AG04449 (cell line): ENCODE measurements around the gene DIMT1.

ENCODE experiments used
- CTCF ChIA-PET: fragments of 350-600 bp; formaldehyde crosslinking; extraction: SDS; loops from one replicate; lab custom pipeline; 2021; ENCODE audit warnings: antibody characterized with exemption; lab: Yijun Ruan, JAX
- POLR2A ChIA-PET: fragments of 400-600, 350-600 bp; formaldehyde crosslinking; extraction: SDS; loops from one replicate; lab custom pipeline; 2020; ENCODE audit warnings: antibody characterized with exemption, inconsistent platforms; lab: Yijun Ruan, JAX
- DNase-seq: peaks from one replicate; pipeline ENCODE4 v3.0.0-alpha.2; 2010; ENCODE audit warnings: low read depth, low spot score
- H3K4me3 ChIP-seq: 2 replicates; pipeline ENCODE4 v1.5.1; 2011; ENCODE audit warnings: low read depth, mild to moderate bottlenecking, control low read depth, low read length
- TF ChIP-seq, protein P1 (sequence below): IDR thresholded peaks from one replicate; pipeline ENCODE4 v1.5.1; 2011; ENCODE audit warnings: mild to moderate bottlenecking, moderate library complexity, low read length, control low read depth, inconsistent platforms; ENCODE audit not compliant: insufficient read depth; ENCODE audit errors: missing control alignments

Gene DIMT1

DNA sequence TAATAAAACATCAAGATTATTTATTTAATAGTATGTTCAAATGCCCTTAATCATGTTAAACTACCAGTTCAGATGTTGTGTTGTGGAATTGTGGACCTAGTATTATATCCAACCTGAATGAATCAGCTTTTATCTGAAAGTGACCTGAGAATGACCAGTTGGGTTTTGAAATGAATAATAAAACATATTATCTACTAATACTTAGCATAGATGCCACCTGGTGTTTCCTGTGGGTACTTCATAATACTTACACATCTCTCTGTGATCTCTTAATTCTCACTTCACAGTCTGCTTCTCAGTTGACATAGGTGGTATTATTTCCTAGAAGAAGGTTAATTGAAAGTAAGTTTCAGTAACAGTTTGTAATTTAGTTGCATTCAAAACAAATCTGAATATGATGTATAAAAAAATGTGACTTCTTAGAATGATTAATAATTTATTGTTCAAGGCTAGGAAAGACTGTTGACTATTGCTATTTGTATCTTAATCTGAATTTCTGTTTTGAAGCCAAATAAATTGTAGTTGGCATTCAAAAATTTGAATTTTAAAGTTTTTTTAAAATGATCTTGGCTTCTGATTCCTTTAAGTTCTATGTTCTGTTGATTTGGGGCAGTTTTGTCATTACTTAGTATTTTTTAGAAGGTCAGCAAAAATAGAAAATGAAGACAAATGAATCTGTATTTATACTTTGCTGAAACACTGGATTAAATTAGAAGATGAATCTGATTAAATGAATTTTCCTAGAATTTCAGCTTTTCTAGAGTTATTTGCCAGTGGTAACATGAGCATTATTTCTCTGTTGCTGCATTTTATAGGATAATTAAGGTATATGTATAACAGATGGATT is 49.5 kb downstream of the DIMT1 start:
- CTCF ChIA-PET, result interaction anchor here (0.6 to 4.5 kb wide), 13 partner anchors 8 to 1397 kb away, joined by 3 to 19 read pairs (median 5); partner anchors contain the start of gene KIF2A
- TF ChIP-seq, protein P1, sequence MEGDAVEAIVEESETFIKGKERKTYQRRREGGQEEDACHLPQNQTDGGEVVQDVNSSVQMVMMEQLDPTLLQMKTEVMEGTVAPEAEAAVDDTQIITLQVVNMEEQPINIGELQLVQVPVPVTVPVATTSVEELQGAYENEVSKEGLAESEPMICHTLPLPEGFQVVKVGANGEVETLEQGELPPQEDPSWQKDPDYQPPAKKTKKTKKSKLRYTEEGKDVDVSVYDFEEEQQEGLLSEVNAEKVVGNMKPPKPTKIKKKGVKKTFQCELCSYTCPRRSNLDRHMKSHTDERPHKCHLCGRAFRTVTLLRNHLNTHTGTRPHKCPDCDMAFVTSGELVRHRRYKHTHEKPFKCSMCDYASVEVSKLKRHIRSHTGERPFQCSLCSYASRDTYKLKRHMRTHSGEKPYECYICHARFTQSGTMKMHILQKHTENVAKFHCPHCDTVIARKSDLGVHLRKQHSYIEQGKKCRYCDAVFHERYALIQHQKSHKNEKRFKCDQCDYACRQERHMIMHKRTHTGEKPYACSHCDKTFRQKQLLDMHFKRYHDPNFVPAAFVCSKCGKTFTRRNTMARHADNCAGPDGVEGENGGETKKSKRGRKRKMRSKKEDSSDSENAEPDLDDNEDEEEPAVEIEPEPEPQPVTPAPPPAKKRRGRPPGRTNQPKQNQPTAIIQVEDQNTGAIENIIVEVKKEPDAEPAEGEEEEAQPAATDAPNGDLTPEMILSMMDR, result peak; percentile 37
- POLR2A ChIA-PET, result no interaction called here
- no peak overlapping the region for H3K4me3 ChIP-seq
- peak; percentile 4 for DNase-seq

DNA sequence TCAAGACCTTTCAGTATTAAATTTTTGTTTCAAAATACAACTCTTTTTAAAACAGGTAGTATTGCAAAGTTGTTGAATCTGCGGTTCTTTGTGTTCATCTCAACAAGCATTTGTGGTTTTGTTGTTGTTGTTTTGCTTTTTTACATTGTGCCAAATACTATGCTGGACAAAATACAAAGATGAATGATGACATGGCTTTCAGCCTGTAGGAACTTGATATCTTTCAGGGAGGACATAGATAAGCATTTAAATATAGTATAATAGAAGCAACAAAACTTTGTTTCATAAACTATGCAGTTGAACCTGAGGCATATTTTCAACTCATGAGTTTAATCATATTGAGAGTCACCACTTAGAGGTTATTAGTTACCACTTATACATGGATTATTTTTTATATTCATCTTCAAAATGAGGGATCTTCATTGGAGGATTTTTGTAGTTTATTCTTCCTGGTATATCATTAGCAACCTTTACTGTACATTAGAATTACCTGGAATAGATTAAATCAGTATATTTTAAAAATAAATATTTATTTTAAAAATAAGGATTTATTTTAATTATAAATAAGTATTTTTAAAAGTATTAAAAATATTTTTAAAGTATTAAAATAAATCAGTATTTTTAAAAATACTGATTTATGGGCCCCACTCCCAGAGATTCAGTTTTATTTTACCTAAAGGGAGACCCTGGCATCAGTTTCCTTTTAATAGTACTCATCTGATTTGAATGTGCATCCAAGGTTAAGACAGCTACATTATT is 54.8 kb downstream of the DIMT1 start:
- POLR2A ChIA-PET, result no interaction called here
- H3K4me3 ChIP-seq, result no peak overlapping the region
- TF ChIP-seq, protein P1, result no peak
- DNase-seq, result no peak
- CTCF ChIA-PET, result interaction anchor here (0.6 to 1.1 kb wide), 2 partner anchors 124 to 135 kb away, joined by 3 read pairs; no protein-coding TSS in a partner anchor

DNA sequence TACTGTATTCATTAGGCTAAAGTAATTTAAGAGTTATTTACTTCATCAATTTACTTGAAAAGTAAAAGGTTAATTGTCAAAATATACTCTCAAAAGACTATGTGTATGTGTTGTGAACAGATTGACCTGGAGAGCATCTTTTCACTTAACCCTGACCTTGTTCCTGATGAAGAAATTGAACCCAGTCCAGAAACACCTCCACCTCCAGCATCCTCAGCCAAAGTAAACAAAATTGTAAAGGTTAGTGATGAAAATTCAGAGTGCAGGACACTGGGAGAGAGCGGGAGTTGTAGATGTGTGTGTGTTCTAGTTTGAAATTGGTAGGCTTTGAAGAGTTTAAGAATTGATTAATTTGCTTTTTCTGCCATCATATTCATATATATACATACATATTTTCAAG is 55.8 kb downstream of the DIMT1 start:
- DNase-seq, result no peak
- no peak overlapping the region for H3K4me3 ChIP-seq
- ChIA-PET CTCF (no interaction called here), POLR2A (no interaction called here)
- TF ChIP-seq, protein P1, result no peak

DNA sequence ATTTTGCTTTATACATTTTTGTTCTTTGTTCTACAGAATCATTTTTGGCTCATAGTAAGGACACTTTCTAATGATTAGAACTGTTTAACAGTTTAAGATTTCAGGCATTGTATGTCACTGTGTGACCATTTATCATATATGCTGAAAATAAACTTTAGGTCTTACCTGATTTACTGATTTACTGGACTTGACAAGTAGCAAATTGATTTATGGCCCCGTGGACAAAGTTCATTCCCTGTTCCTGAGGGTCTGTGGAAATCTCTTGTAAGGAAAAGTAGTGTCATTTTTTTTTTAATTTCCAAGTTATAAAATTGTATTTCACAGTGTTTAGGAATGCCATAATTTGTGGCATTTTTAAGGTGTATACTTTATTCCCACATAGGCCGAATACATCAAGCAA is 57.0 kb downstream of the DIMT1 start:
- H3K4me3 ChIP-seq, result no peak overlapping the region
- ChIA-PET CTCF (interaction anchor here (1.3 kb wide), 1 partner anchor 8 kb away, joined by 8 read pairs; no protein-coding TSS in a partner anchor), POLR2A (no interaction called here)
- no peak for DNase-seq
- TF ChIP-seq, protein P1, result no peak

- POLR2A ChIA-PET, result no interaction called here
- no peak for DNase-seq
- TF ChIP-seq, protein P1, result no peak
- no peak overlapping the region for H3K4me3 ChIP-seq
- CTCF ChIA-PET, result interaction anchor here (1.2 to 2.2 kb wide), 2 partner anchors 9 to 11 kb away, joined by 3 to 19 read pairs; no protein-coding TSS in a partner anchor
These were observed 60.3 kb downstream of the DIMT1 start for GRCh38 chr5:62343428-62343827.

- ChIA-PET POLR2A (interaction anchor here (0.5 kb wide), 1 partner anchor 9 kb away, joined by 3 read pairs; no protein-coding TSS in a partner anchor), CTCF (no interaction called here)
- DNase-seq, result no peak
- no peak overlapping the region for H3K4me3 ChIP-seq
- TF ChIP-seq, protein P1, result no peak
These were observed 61.2 kb downstream of the DIMT1 start for GRCh38 chr5:62342476-62342837.
